ENCODE data around the gene CBX2.
A peak's percentile ranks its signal among the peaks of the same experiment; 100 is the strongest.

Gene CBX2

GRCh38 chr17:79777894-79778503 is at the start of gene CBX2:
Gene CBX2 (plus strand): TSS chr17:79778148. CDS start chr17:79778236, 88 bp downstream.
- Mint-ChIP-seq H3K36me3 (peaks cover 1 to 3% of the 10 kb centered on the region in 2 donors), H3K27ac (peak within 1 kb of the TSS; percentile 84), H3K4me3 (peak within 1 kb of the TSS; percentile 87 to 90), H3K9me3 (no peaks in the 10 kb centered on the region), H3K4me1 (peaks cover 18 to 34% of the 10 kb centered on the region in 2 donors), H3K27me3 (peaks cover 70 to 82% of the 10 kb centered on the region in 2 donors)
- DNase-seq (peak; percentile 58), ATAC-seq (replicated peaks) (peak; percentile 75 to 86)

GRCh38 chr17:79728169-79728907 is 49.6 kb upstream of the CBX2 start:
- Mint-ChIP-seq H3K4me3 (peak overlapping the region; percentile 82 to 89), H3K36me3 (peaks cover 0 to 7% of the 10 kb centered on the region in 2 donors), H3K4me1 (peaks cover 16 to 47% of the 10 kb centered on the region in 2 donors), H3K27me3 (peaks cover 0 to 3% of the 10 kb centered on the region in 2 donors), H3K27ac (peak overlapping the region; percentile 92), H3K9me3 (peaks cover 0 to 2% of the 10 kb centered on the region in 2 donors)
- peak; percentile 85 to 91 for ATAC-seq (replicated peaks)
- DNase-seq = peak; percentile 78

GRCh38 chr17:79728908-79729471 is 49.0 kb upstream of the CBX2 start:
- ATAC-seq (replicated peaks) (peak in 1 of 2 donors; percentile 23), DNase-seq (no peak)
- Mint-ChIP-seq H3K36me3 (peaks cover 0 to 7% of the 10 kb centered on the region in 2 donors), H3K27me3 (no peaks in the 10 kb centered on the region), H3K4me3 (peak overlapping the region in 1 of 2 donors; percentile 89), H3K4me1 (peaks cover 18 to 51% of the 10 kb centered on the region in 2 donors), H3K27ac (no peak overlapping the region), H3K9me3 (peaks cover 0 to 4% of the 10 kb centered on the region in 2 donors)

GRCh38 chr17:79729761-79730160 is 48.2 kb upstream of the CBX2 start:
- Mint-ChIP-seq H3K9me3 (peaks cover 0 to 4% of the 10 kb centered on the region in 2 donors), H3K27me3 (no peaks in the 10 kb centered on the region), H3K4me3 (no peak overlapping the region), H3K4me1 (peaks cover 18 to 51% of the 10 kb centered on the region in 2 donors), H3K27ac (no peak overlapping the region), H3K36me3 (peaks cover 0 to 7% of the 10 kb centered on the region in 2 donors)
- ATAC-seq (replicated peaks) (no peak), DNase-seq (no peak)

- peak overlapping the region in 1 of 2 donors; percentile 50 for H3K4me3 Mint-ChIP-seq
- H3K4me1 Mint-ChIP-seq = peaks cover 18 to 51% of the 10 kb centered on the region in 2 donors
Measured at GRCh38 chr17:79730437-79730768, 47.5 kb upstream of the CBX2 start.

GRCh38 chr17:79730769-79731483 is 47.0 kb upstream of the CBX2 start, which contains the start of gene ENPP7:
Gene ENPP7 (plus strand): TSS chr17:79730943. CDS start chr17:79731140, 197 bp downstream.
- Mint-ChIP-seq H3K27ac (no peak within 1 kb of the TSS), H3K27me3 (no peaks in the 10 kb centered on the region), H3K4me3 (peak within 1 kb of the TSS in 1 of 2 donors; percentile 92), H3K36me3 (peaks cover 0 to 7% of the 10 kb centered on the region in 2 donors), H3K4me1 (peaks cover 18 to 51% of the 10 kb centered on the region in 2 donors), H3K9me3 (peaks cover 0 to 4% of the 10 kb centered on the region in 2 donors)
- ATAC-seq (replicated peaks) = no peak
- DNase-seq = no peak

More at GRCh38 chr17:79730437-79730768, 47.5 kb upstream of the CBX2 start:
- ATAC-seq (replicated peaks) (no peak), DNase-seq (no peak)
- no peaks in the 10 kb centered on the region for H3K27me3 Mint-ChIP-seq
- peaks cover 0 to 7% of the 10 kb centered on the region in 2 donors for H3K36me3 Mint-ChIP-seq
- peaks cover 0 to 4% of the 10 kb centered on the region in 2 donors for H3K9me3 Mint-ChIP-seq
- H3K27ac Mint-ChIP-seq = no peak overlapping the region

GRCh38 chr17:79732254-79732653 is 45.7 kb upstream of the CBX2 start:
- peaks cover 0 to 7% of the 10 kb centered on the region in 2 donors for H3K36me3 Mint-ChIP-seq
- H3K27me3 Mint-ChIP-seq = peaks cover 0 to 9% of the 10 kb centered on the region in 2 donors
- peaks cover 20 to 51% of the 10 kb centered on the region in 2 donors for H3K4me1 Mint-ChIP-seq
- DNase-seq (no peak), ATAC-seq (replicated peaks) (no peak)
- peak overlapping the region; percentile 72 to 92 for H3K4me3 Mint-ChIP-seq
- peak overlapping the region; percentile 71 for H3K27ac Mint-ChIP-seq
- H3K9me3 Mint-ChIP-seq = peaks cover 0 to 4% of the 10 kb centered on the region in 2 donors

- Mint-ChIP-seq H3K27ac (peak overlapping the region; percentile 91), H3K4me3 (peak overlapping the region; percentile 72 to 92)
Measured at GRCh38 chr17:79732804-79733691, 44.9 kb upstream of the CBX2 start.

GRCh38 chr17:79733692-79734070 is 44.3 kb upstream of the CBX2 start:
- no peak overlapping the region for H3K27ac Mint-ChIP-seq
- H3K9me3 Mint-ChIP-seq = peaks cover 0 to 4% of the 10 kb centered on the region in 2 donors
- ATAC-seq (replicated peaks) (no peak), DNase-seq (no peak)
- peak overlapping the region; percentile 47 to 92 for H3K4me3 Mint-ChIP-seq
- H3K36me3 Mint-ChIP-seq = peaks cover 0 to 7% of the 10 kb centered on the region in 2 donors
- H3K27me3 Mint-ChIP-seq = peaks cover 13 to 23% of the 10 kb centered on the region in 2 donors
- H3K4me1 Mint-ChIP-seq = peaks cover 20 to 46% of the 10 kb centered on the region in 2 donors

More at GRCh38 chr17:79732804-79733691, 44.9 kb upstream of the CBX2 start:
- no peak for DNase-seq
- peaks cover 6 to 17% of the 10 kb centered on the region in 2 donors for H3K27me3 Mint-ChIP-seq
- peaks cover 0 to 4% of the 10 kb centered on the region in 2 donors for H3K9me3 Mint-ChIP-seq
- H3K36me3 Mint-ChIP-seq = peaks cover 0 to 7% of the 10 kb centered on the region in 2 donors
- peak; percentile 59 to 83 for ATAC-seq (replicated peaks)
- H3K4me1 Mint-ChIP-seq = peaks cover 20 to 51% of the 10 kb centered on the region in 2 donors

GRCh38 chr17:79735096-79735495 is 42.9 kb upstream of the CBX2 start:
- no peaks in the 10 kb centered on the region for H3K36me3 Mint-ChIP-seq
- H3K4me1 Mint-ChIP-seq = peaks cover 16 to 32% of the 10 kb centered on the region in 2 donors
- peaks cover 0 to 4% of the 10 kb centered on the region in 2 donors for H3K9me3 Mint-ChIP-seq
- ATAC-seq (replicated peaks) (no peak), DNase-seq (no peak)
- peaks cover 27 to 38% of the 10 kb centered on the region in 2 donors for H3K27me3 Mint-ChIP-seq
- no peak overlapping the region for H3K27ac Mint-ChIP-seq
- H3K4me3 Mint-ChIP-seq = no peak overlapping the region

- no peak overlapping the region for H3K4me3 Mint-ChIP-seq
- H3K27ac Mint-ChIP-seq = no peak overlapping the region
- peaks cover 0 to 4% of the 10 kb centered on the region in 2 donors for H3K9me3 Mint-ChIP-seq
- peaks cover 18 to 30% of the 10 kb centered on the region in 2 donors for H3K4me1 Mint-ChIP-seq
- no peaks in the 10 kb centered on the region for H3K36me3 Mint-ChIP-seq
- ATAC-seq (replicated peaks) (no peak), DNase-seq (no peak)
- H3K27me3 Mint-ChIP-seq = peaks cover 49 to 59% of the 10 kb centered on the region in 2 donors
Measured at GRCh38 chr17:79737046-79737921, 40.7 kb upstream of the CBX2 start.

GRCh38 chr17:79737922-79738578 is 39.9 kb upstream of the CBX2 start:
- Mint-ChIP-seq H3K4me1 (peaks cover 11 to 24% of the 10 kb centered on the region in 2 donors), H3K27me3 (peaks cover 53 to 62% of the 10 kb centered on the region in 2 donors), H3K27ac (peak overlapping the region; percentile 42), H3K9me3 (peaks cover 0 to 4% of the 10 kb centered on the region in 2 donors), H3K4me3 (no peak overlapping the region), H3K36me3 (no peaks in the 10 kb centered on the region)
- no peak for DNase-seq
- no peak for ATAC-seq (replicated peaks)
